A673 (cell line): Measurements from ENCODE around the gene REG4. TPM values are rescaled to one million over a fixed set of nuclear protein-coding genes. Genes with fewer than 3 reads are reported as not detected.
"Not testable (repeated sequence)": the region's sequence is repeated elsewhere in the genome, so short reads cannot be mapped to it uniquely, and the experiment has no call there.

Experiments used
- BruUV-seq: library from RNA; stranded (reverse); fragments of 400-500 nt; replicated peaks from 2 replicates; lab custom pipeline; 2021; lab: Mats Ljungman, UMichigan
- CTCF ChIA-PET: fragments of 300-600 bp; sonication (Branson Sonifier 250); formaldehyde crosslinking; loops from one replicate; lab custom pipeline; 2022; ENCODE audit warnings: antibody characterized with exemption; lab: Charles Lee
- POLR2A ChIA-PET: fragments of 300-600 bp; sonication (Branson Sonifier 250); formaldehyde crosslinking; loops from one replicate; lab custom pipeline; 2022; ENCODE audit warnings: antibody characterized with exemption; ENCODE audit not compliant: low non-redundant PET; lab: Charles Lee
- DNase-seq: peaks from one replicate; pipeline ENCODE4 v3.0.0-alpha.2; 2015; ENCODE audit warnings: low spot score
- H3K27ac ChIP-seq: fragments of 200-600 bp; sonication (generic); 2 replicates; pipeline ENCODE4 v1.5.1; 2016; ENCODE audit warnings: mixed run types, low read depth, mild to moderate bottlenecking, mixed read lengths, antibody characterized with exemption, low read length; ENCODE audit not compliant: poor library complexity, severe bottlenecking
- H3K27me3 ChIP-seq: fragments of 200-600 bp; sonication (generic); replicated peaks from 2 replicates; pipeline ENCODE4 v1.6.1; 2017; ENCODE audit warnings: mixed run types, low read depth, mild to moderate bottlenecking, mixed read lengths, antibody characterized with exemption, low read length; ENCODE audit not compliant: insufficient read depth, poor library complexity
- H3K36me3 ChIP-seq: fragments of 200-600 bp; sonication (generic); 2 replicates; pipeline ENCODE4 v1.6.1; 2016; ENCODE audit warnings: mixed run types, mild to moderate bottlenecking, mixed read lengths, antibody characterized with exemption, low read length; ENCODE audit not compliant: insufficient read depth, poor library complexity, severe bottlenecking
- H3K4me1 ChIP-seq: fragments of 200-600 bp; sonication (generic); 2 replicates; pipeline ENCODE4 v1.6.1; 2017; ENCODE audit warnings: mixed run types, mild to moderate bottlenecking, mixed read lengths, antibody characterized with exemption, low read length; ENCODE audit not compliant: insufficient read depth, poor library complexity, severe bottlenecking
- H3K4me3 ChIP-seq: fragments of 200-600 bp; sonication (generic); 2 replicates; pipeline ENCODE4 v1.5.1; 2016; ENCODE audit warnings: low read depth, mixed run types, mild to moderate bottlenecking, mixed read lengths, low read length; ENCODE audit not compliant: poor library complexity, severe bottlenecking
- H3K9me3 ChIP-seq: fragments of 200-600 bp; sonication (generic); 2 replicates; pipeline ENCODE4 v1.6.1; 2016; ENCODE audit warnings: mixed run types, low read depth, mild to moderate bottlenecking, mixed read lengths, antibody characterized with exemption, low read length; ENCODE audit not compliant: poor library complexity, severe bottlenecking
- EZH2 ChIP-seq: fragments of 200-600 bp; sonication (generic); IDR thresholded peaks from 2 replicates; pipeline ENCODE4 v1.6.1; 2017; ENCODE audit warnings: borderline replicate concordance, low read depth, mild to moderate bottlenecking, mixed read lengths, antibody characterized with exemption, low read length; ENCODE audit not compliant: poor library complexity, severe bottlenecking
- intact Hi-C: fragments of 100-400 bp; cut with micrococcal nuclease; formaldehyde crosslinking; loops from one replicate; pipeline ENCODE4 v1.10.0; 2022; ENCODE audit not compliant: unreplicated experiment
- total RNA-seq: library from RNA; stranded (reverse); gene quantifications from 2 replicates; pipeline ENCODE4 v1.2.3, GENCODE V29; 2021
- TF ChIP-seq, protein P1 (sequence below): fragments of 300-800, 200-600 bp; sonication (generic); conservative IDR thresholded peaks from 2 replicates; pipeline ENCODE4 v1.5.1; 2017; ENCODE audit warnings: low read depth, mild to moderate bottlenecking, antibody characterized with exemption, low read length, moderate library complexity, mixed read lengths

REG4 gene
- total RNA-seq, 1 experiment from 2014 or later: not detected

DNA sequence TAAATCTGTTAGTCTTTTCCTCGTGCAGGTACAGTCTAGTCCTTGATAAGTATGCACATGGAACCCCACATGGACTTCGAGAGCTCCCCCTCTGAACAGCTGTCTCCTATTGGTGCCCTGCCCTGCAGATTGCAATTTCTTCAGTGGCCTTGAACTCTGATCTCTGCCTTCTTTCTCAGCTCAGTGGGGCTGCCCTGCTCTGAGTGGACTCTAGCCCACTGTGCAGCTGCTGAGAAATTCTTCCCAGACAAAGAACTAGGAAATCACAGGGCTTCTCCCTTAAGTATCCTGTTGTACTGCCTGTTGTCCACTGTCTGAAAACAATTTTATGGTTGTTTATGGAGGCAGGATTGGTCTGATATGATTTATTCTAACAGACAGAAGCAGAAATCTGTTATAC, 46.9 kb upstream of the REG4 start:
- Histone ChIP-seq H3K9me3 (no peaks in the 10 kb centered on the region), H3K4me3 (no peak overlapping the region), H3K27me3 (no peaks in the 10 kb centered on the region), H3K4me1 (no peaks in the 10 kb centered on the region), H3K36me3 (no peaks in the 10 kb centered on the region), H3K27ac (no peak overlapping the region)
- ChIA-PET POLR2A (no interaction called here), CTCF (no interaction called here)
- intact Hi-C loops: no loop called here
- BruUV-seq: no TSS peak
- DNase-seq: no peak
- TF ChIP-seq EZH2: no peak
- TF ChIP-seq, protein P1, sequence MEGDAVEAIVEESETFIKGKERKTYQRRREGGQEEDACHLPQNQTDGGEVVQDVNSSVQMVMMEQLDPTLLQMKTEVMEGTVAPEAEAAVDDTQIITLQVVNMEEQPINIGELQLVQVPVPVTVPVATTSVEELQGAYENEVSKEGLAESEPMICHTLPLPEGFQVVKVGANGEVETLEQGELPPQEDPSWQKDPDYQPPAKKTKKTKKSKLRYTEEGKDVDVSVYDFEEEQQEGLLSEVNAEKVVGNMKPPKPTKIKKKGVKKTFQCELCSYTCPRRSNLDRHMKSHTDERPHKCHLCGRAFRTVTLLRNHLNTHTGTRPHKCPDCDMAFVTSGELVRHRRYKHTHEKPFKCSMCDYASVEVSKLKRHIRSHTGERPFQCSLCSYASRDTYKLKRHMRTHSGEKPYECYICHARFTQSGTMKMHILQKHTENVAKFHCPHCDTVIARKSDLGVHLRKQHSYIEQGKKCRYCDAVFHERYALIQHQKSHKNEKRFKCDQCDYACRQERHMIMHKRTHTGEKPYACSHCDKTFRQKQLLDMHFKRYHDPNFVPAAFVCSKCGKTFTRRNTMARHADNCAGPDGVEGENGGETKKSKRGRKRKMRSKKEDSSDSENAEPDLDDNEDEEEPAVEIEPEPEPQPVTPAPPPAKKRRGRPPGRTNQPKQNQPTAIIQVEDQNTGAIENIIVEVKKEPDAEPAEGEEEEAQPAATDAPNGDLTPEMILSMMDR: no peak

DNA sequence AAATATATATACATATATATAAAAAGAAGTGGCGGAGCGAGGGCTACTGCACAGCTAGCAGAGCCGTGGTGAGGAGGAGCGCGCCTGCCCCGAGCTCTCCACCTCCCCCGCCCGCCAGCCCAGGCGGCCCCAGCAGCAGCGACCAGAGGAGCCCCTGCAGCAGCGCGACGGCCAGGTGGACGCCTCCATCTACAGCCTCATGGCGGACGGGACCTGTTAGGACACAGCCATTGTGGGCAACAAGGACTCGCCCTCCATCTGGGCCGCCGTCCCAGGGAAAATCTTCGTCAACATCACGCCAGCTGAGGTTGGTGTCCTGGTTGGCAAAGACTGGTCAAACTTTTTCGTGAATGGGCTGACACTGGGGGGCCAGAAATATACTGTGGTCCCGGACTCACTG, 41.9 kb upstream of the REG4 start:
- POLR2A ChIA-PET: no interaction called here
- H3K27me3 ChIP-seq: no peaks in the 10 kb centered on the region
- no peak overlapping the region for H3K27ac ChIP-seq
- no peaks in the 10 kb centered on the region for H3K4me1 ChIP-seq
- H3K4me3 ChIP-seq: no peak overlapping the region
- no TSS peak for BruUV-seq
- no peaks in the 10 kb centered on the region for H3K9me3 ChIP-seq
- TF ChIP-seq, protein P1: no peak
- TF ChIP-seq EZH2: no peak
- DNase-seq: no peak
- intact Hi-C loops: no loop called here
- no peaks in the 10 kb centered on the region for H3K36me3 ChIP-seq
- CTCF ChIA-PET: no interaction called here

DNA sequence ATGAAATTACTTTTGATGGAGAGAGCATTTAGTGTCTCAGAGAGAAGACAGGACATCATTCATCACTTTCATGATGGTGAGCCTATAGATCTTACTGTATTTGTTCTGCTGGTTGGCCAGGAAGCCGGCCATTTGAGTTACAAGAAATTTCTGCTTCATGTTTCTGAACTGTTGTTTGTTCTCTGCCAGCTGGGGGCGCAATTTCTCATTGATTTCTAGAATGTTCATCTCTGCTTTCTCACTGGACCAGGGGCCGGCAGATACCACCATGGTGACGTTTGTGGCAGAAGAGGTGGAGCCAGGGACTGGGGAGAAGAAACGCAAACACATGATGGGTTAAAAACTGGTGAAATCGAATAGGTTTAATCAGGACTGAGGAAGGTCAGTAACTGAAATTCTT, 32.9 kb upstream of the REG4 start:
- intact Hi-C loops, H3K36me3 ChIP-seq, H3K4me3 ChIP-seq, H3K4me1 ChIP-seq, POLR2A ChIA-PET, H3K27ac ChIP-seq, H3K27me3 ChIP-seq, CTCF ChIA-PET, H3K9me3 ChIP-seq, BruUV-seq: not testable (repeated sequence)
- TF ChIP-seq, protein P1: peak; percentile 62
- DNase-seq: peak; percentile 26
